ENCODE measurements around the gene TACR2.

DNA sequence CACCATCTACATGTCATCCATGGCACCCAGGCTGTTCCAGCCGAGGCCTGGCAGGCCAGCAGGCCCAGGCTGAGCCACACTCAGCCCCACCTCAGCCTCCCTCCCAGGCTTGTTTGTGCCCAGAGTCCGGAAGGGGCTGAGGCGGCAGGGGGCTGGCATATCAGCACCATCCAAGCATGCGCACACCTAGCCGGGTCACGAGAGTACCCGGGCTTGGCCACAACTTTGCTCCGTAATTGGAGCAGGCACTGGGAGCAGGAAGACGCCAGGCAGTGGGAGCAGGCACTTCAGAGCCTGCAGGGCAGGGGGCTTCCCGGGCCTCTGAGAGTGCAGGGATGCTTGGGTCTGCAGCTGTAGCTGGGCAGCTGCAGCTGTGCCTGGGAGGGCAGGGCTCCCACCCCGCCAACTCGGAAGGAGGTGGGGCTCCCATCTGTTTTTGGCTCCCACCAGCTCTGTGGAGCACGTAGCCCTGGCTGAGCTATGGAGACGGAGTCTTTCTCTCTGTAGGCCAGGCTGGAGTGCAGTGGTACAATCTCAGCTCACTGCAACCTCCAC lies 19.3 kb upstream of the TACR2 start:
- TF ChIP-seq, protein P1, sequence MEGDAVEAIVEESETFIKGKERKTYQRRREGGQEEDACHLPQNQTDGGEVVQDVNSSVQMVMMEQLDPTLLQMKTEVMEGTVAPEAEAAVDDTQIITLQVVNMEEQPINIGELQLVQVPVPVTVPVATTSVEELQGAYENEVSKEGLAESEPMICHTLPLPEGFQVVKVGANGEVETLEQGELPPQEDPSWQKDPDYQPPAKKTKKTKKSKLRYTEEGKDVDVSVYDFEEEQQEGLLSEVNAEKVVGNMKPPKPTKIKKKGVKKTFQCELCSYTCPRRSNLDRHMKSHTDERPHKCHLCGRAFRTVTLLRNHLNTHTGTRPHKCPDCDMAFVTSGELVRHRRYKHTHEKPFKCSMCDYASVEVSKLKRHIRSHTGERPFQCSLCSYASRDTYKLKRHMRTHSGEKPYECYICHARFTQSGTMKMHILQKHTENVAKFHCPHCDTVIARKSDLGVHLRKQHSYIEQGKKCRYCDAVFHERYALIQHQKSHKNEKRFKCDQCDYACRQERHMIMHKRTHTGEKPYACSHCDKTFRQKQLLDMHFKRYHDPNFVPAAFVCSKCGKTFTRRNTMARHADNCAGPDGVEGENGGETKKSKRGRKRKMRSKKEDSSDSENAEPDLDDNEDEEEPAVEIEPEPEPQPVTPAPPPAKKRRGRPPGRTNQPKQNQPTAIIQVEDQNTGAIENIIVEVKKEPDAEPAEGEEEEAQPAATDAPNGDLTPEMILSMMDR (IDR thresholded peaks at IDR 0.05; ENCODE audit: borderline replicate concordance, extremely low read depth, low read length, poor library complexity, severe bottlenecking): no peak
- TF ChIP-seq EZH2 (IDR thresholded peaks at IDR 0.05; ENCODE audit: borderline replicate concordance, low read depth, low read length, severe bottlenecking): no peak

Measured in DND-41 (cell line).